ENCODE data around the gene USP40.

The USP40 gene

GRCh38 chr2:233436691-233437438 is 129.7 kb downstream of the USP40 start:
- H3K27ac ChIP-seq = no peak overlapping the region
- H3K4me3 ChIP-seq = no peak overlapping the region

GRCh38 chr2:233436191-233436581 is 130.4 kb downstream of the USP40 start:
- no peak overlapping the region for H3K4me3 ChIP-seq
- H3K27ac ChIP-seq = no peak overlapping the region

DNA sequence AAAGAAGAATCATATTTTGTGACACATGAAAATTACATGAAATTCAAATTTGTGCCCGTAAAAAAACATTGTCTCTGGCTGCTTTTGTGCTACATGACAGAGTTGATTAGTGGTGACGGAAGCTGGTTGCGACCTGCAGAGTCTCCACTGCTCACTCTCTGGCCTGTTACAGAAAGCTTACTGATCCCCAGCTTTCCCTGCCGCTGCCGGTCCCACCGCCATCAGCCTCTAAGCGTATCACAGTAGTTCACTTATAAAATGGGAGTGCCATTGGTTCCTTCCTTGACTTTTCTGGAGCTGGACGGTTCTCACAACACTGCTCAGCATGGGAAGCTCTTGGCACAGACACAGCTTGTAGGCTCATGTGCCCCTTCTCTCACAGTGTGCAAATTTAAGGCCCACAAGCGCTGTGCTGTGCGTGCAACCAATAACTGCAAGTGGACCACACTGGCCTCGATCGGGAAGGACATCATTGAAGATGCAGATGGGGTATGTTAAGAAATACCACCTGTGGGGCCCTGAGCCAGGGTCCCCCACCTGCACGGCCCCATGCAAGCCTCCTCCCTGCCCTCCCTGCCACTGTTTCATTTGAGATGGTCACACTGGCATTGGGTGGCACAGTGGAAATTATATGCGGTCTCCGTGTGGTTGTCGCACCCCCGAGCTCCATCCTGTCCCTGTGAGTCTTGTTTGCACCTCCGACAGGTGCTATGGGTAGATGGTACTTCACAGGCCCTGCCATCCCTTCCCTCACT is 131.0 kb downstream of the USP40 start:
- Histone ChIP-seq H3K4me3 (no peak overlapping the region), H3K27ac (no peak overlapping the region)

DNA sequence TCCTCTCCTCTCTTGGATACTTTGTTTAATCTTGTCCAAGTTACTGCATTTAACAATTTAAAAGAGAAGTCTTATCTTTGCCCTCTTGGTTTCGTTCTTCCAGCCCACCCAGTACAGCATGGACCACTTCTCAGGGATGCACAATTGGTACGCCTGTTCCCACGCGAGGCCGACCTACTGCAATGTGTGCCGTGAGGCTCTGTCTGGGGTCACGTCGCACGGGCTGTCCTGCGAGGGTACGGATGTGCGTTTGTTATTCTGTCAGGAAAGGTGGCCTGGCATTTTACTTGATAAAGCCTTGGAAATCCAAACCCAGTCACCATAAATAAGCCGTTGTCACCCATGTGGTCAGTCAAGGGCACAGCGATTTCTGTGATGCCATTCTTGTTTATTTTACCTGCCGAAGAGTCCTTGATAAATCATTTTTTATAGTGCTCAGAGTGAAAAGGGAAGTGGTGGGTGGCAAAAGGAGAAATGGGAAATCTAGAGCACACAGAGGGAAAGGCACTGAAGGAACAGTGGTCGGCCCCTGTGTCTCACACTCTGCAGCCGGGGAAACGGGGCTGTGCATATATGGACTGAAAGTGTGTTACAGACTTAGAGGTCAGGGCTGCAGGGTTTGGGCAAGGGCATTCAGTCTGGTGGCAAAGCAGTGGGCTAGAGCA is 131.8 kb downstream of the USP40 start:
- Histone ChIP-seq H3K27ac (no peak overlapping the region), H3K4me3 (no peak overlapping the region)

DNA sequence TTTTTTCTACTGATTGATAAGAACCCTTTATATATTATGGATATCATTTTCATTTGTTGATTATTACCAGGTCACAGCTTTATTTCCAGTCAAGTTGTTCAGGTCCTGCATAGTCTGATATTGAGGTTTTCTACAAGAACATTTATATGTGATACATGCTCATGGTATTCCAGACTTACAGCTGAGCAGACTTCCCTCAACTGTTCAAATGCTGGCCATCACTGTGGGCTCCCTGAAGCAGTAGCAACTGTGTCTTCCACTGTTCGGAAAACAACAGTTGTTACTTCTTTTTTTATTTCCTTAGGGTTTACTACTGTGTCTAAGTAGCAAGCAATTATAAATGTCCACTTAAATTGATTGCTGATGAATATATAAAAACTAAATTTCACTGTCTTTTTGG is 132.8 kb downstream of the USP40 start:
- no peak overlapping the region for H3K4me3 ChIP-seq
- no peak overlapping the region for H3K27ac ChIP-seq

DNA sequence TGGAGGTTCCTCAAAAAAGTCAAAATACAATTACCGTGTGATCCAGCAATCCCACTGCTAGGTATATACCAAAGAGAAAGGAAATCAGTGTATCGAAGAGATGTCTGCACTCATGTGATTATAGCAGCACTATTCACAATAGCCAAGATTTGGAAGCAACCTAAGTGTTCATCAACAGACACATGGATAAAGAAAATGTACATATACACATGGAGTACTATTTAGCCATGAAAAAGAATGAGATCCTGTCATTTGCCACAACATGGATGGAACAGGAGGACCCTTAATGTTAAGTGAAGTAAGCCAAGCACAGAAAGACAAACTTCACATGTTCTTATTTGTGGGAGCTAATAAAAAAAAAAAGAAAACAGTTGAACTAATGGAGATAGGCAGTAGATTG is 133.6 kb downstream of the USP40 start:
- Histone ChIP-seq H3K27ac (no peak overlapping the region), H3K4me3 (no peak overlapping the region)

DNA sequence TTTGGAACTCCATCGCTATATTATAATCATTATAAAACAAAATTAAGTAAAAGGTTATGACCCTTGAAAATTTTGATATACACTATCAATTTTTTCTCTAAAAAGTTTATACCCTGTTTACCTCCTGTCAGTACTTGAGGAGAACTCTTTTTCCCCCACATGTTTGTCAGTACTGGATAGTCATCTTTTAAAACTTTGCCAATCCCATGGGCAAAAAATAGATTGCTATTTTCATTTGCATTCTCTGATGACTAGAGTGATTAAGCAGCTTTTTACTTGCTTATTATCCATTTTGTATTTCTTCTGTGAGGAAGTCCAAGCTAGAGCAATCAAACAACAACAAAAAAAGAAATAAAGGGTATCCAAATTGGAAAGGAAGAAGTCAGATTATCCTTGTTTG is 135.9 kb downstream of the USP40 start:
- Histone ChIP-seq H3K27ac (no peak overlapping the region), H3K4me3 (no peak overlapping the region)

DNA sequence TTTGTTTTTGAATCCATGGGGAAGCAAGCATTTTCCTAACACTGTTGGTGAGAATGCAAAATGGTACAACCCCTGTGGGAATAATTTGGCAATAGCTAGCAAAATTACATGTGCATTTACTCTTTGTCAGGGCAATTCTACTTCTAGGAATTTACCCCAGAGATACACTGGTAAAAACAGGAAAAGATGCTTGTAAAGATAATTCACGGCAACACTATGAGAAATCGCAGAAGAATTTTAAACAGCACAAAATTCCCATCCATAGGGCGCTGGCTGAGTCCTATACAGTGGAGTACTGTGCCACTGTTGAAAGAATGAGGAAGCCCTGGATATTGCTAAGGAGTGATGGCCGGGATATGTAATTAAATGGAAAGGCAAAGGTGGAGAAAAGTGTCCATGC is 136.5 kb downstream of the USP40 start:
- no peak overlapping the region for H3K27ac ChIP-seq
- no peak overlapping the region for H3K4me3 ChIP-seq

DNA sequence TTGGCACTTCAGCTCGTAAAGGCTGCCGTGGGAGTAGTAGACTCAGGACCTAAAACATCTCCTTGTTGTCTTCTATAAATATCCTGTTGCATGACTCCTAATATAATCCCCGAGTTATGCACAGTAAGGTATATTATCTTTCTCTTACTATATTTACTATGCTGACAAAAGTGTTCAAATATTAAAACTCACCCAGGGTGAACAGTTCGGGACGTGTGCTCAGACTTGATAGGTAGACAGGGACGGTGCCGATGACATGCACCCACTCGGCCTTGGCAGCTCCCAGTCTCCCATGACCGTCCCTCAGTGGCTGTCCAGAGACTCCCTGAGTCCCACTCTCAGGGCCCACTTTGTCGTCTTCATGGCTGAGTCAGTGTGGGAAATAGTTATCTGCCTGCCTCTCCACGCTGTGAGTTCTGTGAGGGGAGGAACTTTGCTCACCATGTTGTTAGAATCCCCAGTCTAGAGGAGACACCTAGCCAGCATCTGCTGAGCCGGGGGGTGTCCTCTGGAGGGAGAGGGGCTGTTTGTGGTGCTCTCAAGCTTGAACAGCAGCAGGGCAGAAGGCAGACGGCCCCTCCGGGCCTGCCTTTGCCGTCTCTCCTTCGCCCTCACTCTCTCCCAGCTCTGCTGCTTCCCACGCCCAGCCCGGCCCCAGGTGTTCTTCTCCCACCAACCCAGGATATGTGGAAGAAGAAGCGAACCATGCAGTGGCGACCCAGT is 137.2 kb downstream of the USP40 start:
- Histone ChIP-seq H3K4me3 (no peak overlapping the region), H3K27ac (no peak overlapping the region)

DNA sequence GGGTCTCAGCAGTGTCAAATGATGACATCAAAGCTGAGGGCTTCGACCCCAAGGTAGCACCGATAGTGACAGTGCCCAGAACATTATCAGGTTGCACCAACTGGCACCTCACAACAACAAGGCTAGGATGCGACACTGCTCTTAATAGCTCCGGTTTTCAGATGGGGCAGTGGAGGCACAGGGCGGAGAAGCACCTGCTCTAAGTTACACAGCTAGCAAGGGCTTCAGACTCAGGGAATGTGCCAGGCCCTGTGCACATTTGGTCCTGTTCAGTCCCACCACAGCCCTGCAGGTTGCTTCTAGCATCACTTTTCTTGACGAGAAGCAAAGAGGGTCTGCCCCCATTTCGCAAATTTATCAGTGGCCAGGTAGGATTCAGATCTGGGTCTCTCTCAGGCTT is 138.1 kb downstream of the USP40 start:
- H3K4me3 ChIP-seq = no peak overlapping the region
- H3K27ac ChIP-seq = no peak overlapping the region

DNA sequence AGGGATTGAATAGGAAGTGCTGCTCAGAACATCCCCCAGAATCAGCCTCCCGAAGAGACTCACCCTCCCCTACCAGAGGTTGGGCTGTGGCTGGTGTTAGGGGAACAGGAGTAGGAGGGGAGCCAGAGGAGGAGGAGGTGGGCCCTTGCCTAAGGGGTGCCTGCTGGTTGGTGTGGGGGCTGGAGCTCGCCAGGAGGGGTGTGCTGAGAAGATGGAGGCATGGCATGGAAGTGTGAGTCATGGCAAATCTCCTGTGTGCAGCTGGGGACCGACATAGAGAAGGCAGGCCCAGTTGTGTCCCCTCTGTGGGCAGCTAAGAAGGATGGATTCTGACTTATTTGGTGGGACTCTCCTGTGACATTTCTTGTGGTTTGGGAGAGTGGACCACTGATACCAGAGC is 138.6 kb downstream of the USP40 start:
- H3K27ac ChIP-seq = no peak overlapping the region
- no peak overlapping the region for H3K4me3 ChIP-seq

DNA sequence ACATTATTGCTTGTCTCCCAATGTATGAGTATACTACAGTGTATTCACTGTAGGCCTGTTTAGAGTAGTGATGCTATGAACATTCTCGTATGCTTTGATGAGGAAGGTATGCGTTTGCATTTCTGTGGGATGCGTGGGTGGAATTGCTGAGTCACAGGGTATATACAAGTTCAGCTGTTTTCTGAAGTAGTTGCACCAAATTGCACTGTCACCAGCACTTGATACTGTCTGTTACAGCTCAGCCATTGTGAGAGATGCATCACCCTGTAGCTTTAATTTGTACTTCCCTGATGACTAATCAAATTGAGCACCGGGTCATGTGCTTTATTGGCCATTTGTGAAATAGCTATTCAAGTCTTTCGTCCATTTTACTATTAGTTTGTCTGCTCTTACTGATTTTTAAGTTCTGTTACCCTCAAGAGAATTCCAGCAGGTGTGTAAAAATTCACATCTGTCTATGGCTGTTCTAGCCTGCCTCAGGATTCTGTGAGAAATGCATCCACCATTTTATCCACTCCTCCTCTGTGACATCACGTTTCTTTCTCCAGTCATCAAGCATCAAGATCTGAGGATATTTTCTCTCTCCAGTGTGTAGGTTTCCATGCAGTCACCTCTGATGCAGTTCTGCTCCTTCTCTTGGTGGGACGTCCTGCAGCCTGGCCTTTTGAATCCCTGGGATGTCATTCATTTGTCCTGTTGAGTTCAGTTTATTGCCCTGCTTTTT is 139.8 kb downstream of the USP40 start:
- no peak overlapping the region for H3K27ac ChIP-seq
- H3K4me3 ChIP-seq = no peak overlapping the region

Data from skin epidermis (tissue), 12 donors.